Muscle of arm (tissue), 12 donors: ENCODE results near the gene RALGPS1. TPM values are rescaled to one million over a fixed set of nuclear protein-coding genes. Genes with fewer than 3 reads are reported as not detected.

ENCODE experiments used
- DNase-seq: peaks from one replicate; pipeline ENCODE4 v3.0.0-alpha.2; 2013
- polyA plus RNA-seq, 12 donors: library from polyadenylated mRNA; unstranded; fragments of 120-200 nt; gene quantifications; one replicate each; pipeline ENCODE4 v1.2.1, GENCODE V29; 2013; ENCODE audit not compliant: insufficient read length in 12 of 12

The RALGPS1 gene
- polyA plus RNA-seq, 12 donors: 5.5 to 15.1 (median 9.1) TPM; not detected in 1

- no peak for DNase-seq
Measured at GRCh38 chr9:127116957-127117356, 202.4 kb downstream of the RALGPS1 start.

- no peak for DNase-seq
Measured at GRCh38 chr9:127117801-127118200, 203.2 kb downstream of the RALGPS1 start.

GRCh38 chr9:127118597-127119319 lies 204.2 kb downstream of the RALGPS1 start:
- DNase-seq: no peak

GRCh38 chr9:127119320-127119709 lies 204.7 kb downstream of the RALGPS1 start:
- no peak for DNase-seq

- no peak for DNase-seq
Measured at GRCh38 chr9:127121628-127122175, 207.1 kb downstream of the RALGPS1 start.

GRCh38 chr9:127122176-127123063 lies 207.8 kb downstream of the RALGPS1 start, which contains the start of gene ANGPTL2:
ANGPTL2 (minus strand) TSS chr9:127122635; CDS start chr9:127108731, 13,904 bp downstream.
- DNase-seq: peak; percentile 95

- DNase-seq: peak; percentile 61
Measured at GRCh38 chr9:127123064-127123890, 208.7 kb downstream of the RALGPS1 start.

GRCh38 chr9:127124111-127124531 lies 209.5 kb downstream of the RALGPS1 start:
- no peak for DNase-seq

GRCh38 chr9:127124792-127125191 lies 210.2 kb downstream of the RALGPS1 start:
- DNase-seq: no peak

- DNase-seq: no peak
Measured at GRCh38 chr9:127126971-127127370, 212.4 kb downstream of the RALGPS1 start.

- DNase-seq: peak; percentile 72
Measured at GRCh38 chr9:127128341-127129072, 213.9 kb downstream of the RALGPS1 start.

GRCh38 chr9:127129073-127129717 lies 214.6 kb downstream of the RALGPS1 start:
- no peak for DNase-seq

- DNase-seq: no peak
Measured at GRCh38 chr9:127129718-127130085, 215.1 kb downstream of the RALGPS1 start.

GRCh38 chr9:127130235-127130634 lies 215.7 kb downstream of the RALGPS1 start:
- no peak for DNase-seq

GRCh38 chr9:127130661-127131538 lies 216.3 kb downstream of the RALGPS1 start:
- DNase-seq: no peak

- no peak for DNase-seq
Measured at GRCh38 chr9:127131871-127132270, 217.3 kb downstream of the RALGPS1 start.

GRCh38 chr9:127132375-127132774 lies 217.8 kb downstream of the RALGPS1 start:
- DNase-seq: no peak

- DNase-seq: no peak
Measured at GRCh38 chr9:127132921-127133647, 218.5 kb downstream of the RALGPS1 start.

- DNase-seq: peak; percentile 85
Measured at GRCh38 chr9:127133739-127134167, 219.2 kb downstream of the RALGPS1 start.
